Keratinocyte (primary cell): Measurements from ENCODE around the gene TAGLN2.

Source experiments
- CTCF ChIP-seq, 3 experiments: IDR thresholded peaks in 1 of 3; conservative IDR thresholded peaks in 1 of 3; optimal IDR thresholded peaks in 1 of 3; 2 replicates in 2 of 3; 3 replicates in 1 of 3; pipeline versions ENCODE3 to v1.5.1; 2011; ENCODE audit warnings: low read length in 3 of 3, mild to moderate bottlenecking in 3 of 3, moderate library complexity in 2 of 3, control low read depth in 1 of 3, inconsistent platforms in 1 of 3; ENCODE audit not compliant: insufficient read depth in 2 of 3; ENCODE audit errors: extremely low read depth in 1 of 3
- EZH2 ChIP-seq: IDR thresholded peaks from one replicate; pipeline ENCODE4 v1.6.1; 2012; ENCODE audit warnings: inconsistent platforms, mild to moderate bottlenecking, low read length, moderate library complexity

DNA sequence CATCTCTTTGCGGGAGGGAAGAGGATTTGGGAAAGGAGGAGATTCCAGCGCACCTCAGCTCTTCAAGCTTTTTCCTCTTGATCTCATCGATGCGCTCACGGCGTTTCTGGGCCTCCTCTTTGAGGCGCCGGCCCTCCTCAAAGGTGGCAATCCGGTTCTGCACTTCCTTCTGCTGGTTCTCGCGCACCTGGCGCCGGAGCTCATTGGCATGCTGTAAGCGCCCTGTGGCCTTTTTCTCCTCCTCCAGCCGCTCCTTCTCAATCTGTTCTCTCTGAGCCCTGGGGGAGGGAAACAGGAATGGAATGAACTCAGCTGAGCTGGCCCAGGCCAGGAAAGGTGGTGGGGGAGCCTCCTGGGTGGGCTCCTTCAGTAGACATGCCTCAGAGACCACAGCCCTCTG lies 52.4 kb downstream of the TAGLN2 start:
- no peak for TF ChIP-seq CTCF (optimal IDR thresholded peaks at IDR 0.05 in 1 of 3, IDR thresholded peaks at IDR 0.05 in 1 of 3, conservative IDR thresholded peaks at IDR 0.05 in 1 of 3; ENCODE audit: extremely low read depth in 1 of 3, insufficient read depth in 2 of 3, low read length in 3 of 3)
- no peak for TF ChIP-seq EZH2
